HepG2 (cell line): ENCODE data around the gene NCKIPSD. TPM values are rescaled to one million over a fixed set of nuclear protein-coding genes. Genes with fewer than 3 reads are reported as not detected.

Experiments
- CHCHD3 ChIP-seq: sonication (generic); formaldehyde crosslinking; IDR thresholded peaks from 2 replicates; pipeline ENCODE4 v1.8.0; 2022; ENCODE audit warnings: mild to moderate bottlenecking, missing genetic modification reagents, moderate library complexity
- CSRNP2 ChIP-seq: sonication (generic); formaldehyde crosslinking; conservative IDR thresholded peaks from 2 replicates; pipeline ENCODE4 v1.8.0; 2022; ENCODE audit warnings: low read depth, missing genetic modification reagents
- DPF2 ChIP-seq: sonication (generic); formaldehyde crosslinking; IDR thresholded peaks from 2 replicates; pipeline ENCODE4 v1.4.0; 2020; ENCODE audit warnings: mild to moderate bottlenecking, low read depth, missing genetic modification reagents, borderline replicate concordance
- DRAP1 ChIP-seq: IDR thresholded peaks from 2 replicates; pipeline ENCODE4 v1.6.1; 2016; ENCODE audit warnings: missing genetic modification reagents, missing compliant biosample characterization
- HMGXB4 ChIP-seq, 2 experiments: sonication (generic) in 1 of 2; formaldehyde crosslinking in 1 of 2; IDR thresholded peaks; 2 replicates each; pipeline versions ENCODE4 v1.4.0 to v1.6.1; 2018 to 2020; ENCODE audit warnings: missing genetic modification reagents in 2 of 2, borderline replicate concordance in 1 of 2, low read depth in 1 of 2, mild to moderate bottlenecking in 1 of 2, missing biosample characterization in 1 of 2
- MAX ChIP-seq: IDR thresholded peaks from 2 replicates; pipeline ENCODE4 v1.6.1; 2012; ENCODE audit warnings: inconsistent platforms
- MED8 ChIP-seq: sonication (generic); formaldehyde crosslinking; IDR thresholded peaks from 2 replicates; pipeline ENCODE4 v1.8.1; 2023; ENCODE audit warnings: mild to moderate bottlenecking, missing genetic modification reagents; ENCODE audit not compliant: insufficient replicate concordance
- NAIF1 ChIP-seq: sonication (generic); formaldehyde crosslinking; IDR thresholded peaks from 2 replicates; pipeline ENCODE4 v1.5.0; 2020; ENCODE audit warnings: mild to moderate bottlenecking, missing genetic modification reagents, borderline replicate concordance
- NFIB ChIP-seq: sonication (generic); formaldehyde crosslinking; IDR thresholded peaks from 2 replicates; pipeline ENCODE4 v1.9.0; 2021; ENCODE audit warnings: missing genetic modification reagents, mild to moderate bottlenecking, borderline replicate concordance
- TSC22D2 ChIP-seq: sonication (generic); formaldehyde crosslinking; IDR thresholded peaks from 2 replicates; pipeline ENCODE4 v1.5.1; 2020; ENCODE audit warnings: missing genetic modification reagents, mild to moderate bottlenecking, borderline replicate concordance
- ZBTB7B ChIP-seq: sonication (generic); formaldehyde crosslinking; IDR thresholded peaks from 2 replicates; pipeline ENCODE4 v1.4.0; 2020; ENCODE audit warnings: missing genetic modification reagents
- ZFP41 ChIP-seq: sonication (generic); formaldehyde crosslinking; IDR thresholded peaks from 2 replicates; pipeline ENCODE4 v1.4.0; 2020; ENCODE audit warnings: mild to moderate bottlenecking, missing genetic modification reagents, borderline replicate concordance
- ZNF407 ChIP-seq: sonication (generic); formaldehyde crosslinking; IDR thresholded peaks from one replicate; pipeline ENCODE4 v1.5.1; 2020; ENCODE audit warnings: mild to moderate bottlenecking, missing genetic modification reagents; ENCODE audit errors: not compliant biosample characterization
- ZNF546 ChIP-seq: sonication (generic); formaldehyde crosslinking; conservative IDR thresholded peaks from 2 replicates; pipeline ENCODE4 v1.8.1; 2023; ENCODE audit warnings: mild to moderate bottlenecking, missing genetic modification reagents
- polyA plus RNA-seq, 8 experiments: library from polyadenylated mRNA; depleted of rRNA in 3 of 8; stranded (reverse) in 7 of 8; unstranded in 1 of 8; fragments of >200 nt; fragmentation: Illumina TruSeq in 4 of 8; extraction: Trizol in 4 of 8; gene quantifications; 2 replicates each; pipeline versions ENCODE4 v1.2.1 to v1.2.3, GENCODE V29; 2011 to 2016; ENCODE audit warnings: low read depth in 4 of 8, missing spikeins in 1 of 8, mixed read lengths in 1 of 8; ENCODE audit not compliant: insufficient read depth in 1 of 8
- total RNA-seq, 5 experiments: library from RNA; depleted of rRNA; stranded (reverse); fragments of >200 nt; fragmentation: Illumina TruSeq; extraction: Trizol; gene quantifications; 2 replicates each; pipeline ENCODE4 v1.2.3, GENCODE V29; 2016; ENCODE audit warnings: low read depth in 1 of 5

Gene NCKIPSD
- total and polyA plus RNA-seq, 2 of the 13 experiments (the other 11 are each of a cell fraction or from before 2014, with no cell fraction given) = 13.5 to 35.2 TPM

GRCh38 chr3:48623851-48624547, 61.7 kb downstream of the NCKIPSD start (continued):
- no peak for TF ChIP-seq CSRNP2 (CRISPR knock-in tag)
- TF ChIP-seq ZNF407 (CRISPR knock-in tag) = no peak
- no peak for TF ChIP-seq NAIF1 (CRISPR knock-in tag)
- no peak for TF ChIP-seq TSC22D2
- TF ChIP-seq ZBTB7B (CRISPR knock-in tag) = no peak
- peak; percentile 31; the same call in 1 of the 2 replicates for TF ChIP-seq DRAP1 (CRISPR knock-in tag)
- TF ChIP-seq ZNF546 (CRISPR knock-in tag) = no peak; the same call in 1 of the 2 replicates
- TF ChIP-seq DPF2 (CRISPR knock-in tag) = peak; percentile 69; the same call in 1 of the 2 replicates
- peak in 1 of 2 experiments; percentile 46; a peak in 1 of 4 replicates for TF ChIP-seq HMGXB4 (CRISPR knock-in tag; IDR thresholded peaks at IDR 0.05; ENCODE audit: borderline replicate concordance in 1 of 2, low read depth in 1 of 2)
- TF ChIP-seq MAX = peak; percentile 62; the same call in 1 of the 2 replicates
- TF ChIP-seq ZFP41 = no peak
- TF ChIP-seq CHCHD3 (CRISPR knock-in tag) = no peak
- no peak for TF ChIP-seq NFIB (CRISPR knock-in tag)
- no peak for TF ChIP-seq MED8 (CRISPR knock-in tag)
